Endothelial cell of hepatic sinusoid (primary cell): ENCODE results near the gene PLOD2.

ENCODE experiments used
- in situ Hi-C: cut with HindIII; loops from 2 replicates; pipeline ENCODE4 v1.10.0; 2017; ENCODE audit warnings: low sequenced_read_pairs

Gene PLOD2

GRCh38 chr3:146169891-146170290 lies 8.9 kb upstream of the PLOD2 start:
- in situ Hi-C loops = no loop called here

- in situ Hi-C loops = no loop called here
These were observed 5.8 kb upstream of the PLOD2 start for GRCh38 chr3:146166826-146167225.

GRCh38 chr3:146166415-146166821 lies 5.4 kb upstream of the PLOD2 start:
- in situ Hi-C loops = no loop called here

GRCh38 chr3:146165877-146166276 lies 4.9 kb upstream of the PLOD2 start:
- in situ Hi-C loops = no loop called here

- in situ Hi-C loops = no loop called here
These were observed 4.2 kb upstream of the PLOD2 start for GRCh38 chr3:146164971-146165769.

- in situ Hi-C loops = no loop called here
These were observed 3.5 kb upstream of the PLOD2 start for GRCh38 chr3:146164506-146164905.

GRCh38 chr3:146164071-146164470 lies 3.1 kb upstream of the PLOD2 start:
- in situ Hi-C loops = no loop called here

- in situ Hi-C loops = no loop called here
These were observed 2.6 kb upstream of the PLOD2 start for GRCh38 chr3:146163584-146163983.

GRCh38 chr3:146162561-146162960 lies 1.6 kb upstream of the PLOD2 start:
- in situ Hi-C loops = no loop called here

- in situ Hi-C loops = no loop called here
These were observed 649 bp upstream of the PLOD2 start for GRCh38 chr3:146161663-146162002.

GRCh38 chr3:146160321-146160963 lies 542 bp downstream of the PLOD2 start:
- in situ Hi-C loops = no loop called here

- in situ Hi-C loops = loop anchor here (5.0 kb wide), 1 partner anchor 87 kb away; no protein-coding TSS in a partner anchor
These were observed 1.2 kb downstream of the PLOD2 start for GRCh38 chr3:146159616-146160320.

GRCh38 chr3:146159037-146159436 lies 1.9 kb downstream of the PLOD2 start:
- in situ Hi-C loops = loop anchor here (5.0 kb wide), 1 partner anchor 87 kb away; no protein-coding TSS in a partner anchor

- in situ Hi-C loops = loop anchor here (5.0 kb wide), 1 partner anchor 85 kb away; no protein-coding TSS in a partner anchor
These were observed 3.5 kb downstream of the PLOD2 start for GRCh38 chr3:146157325-146158060.

GRCh38 chr3:146156666-146157314 lies 4.2 kb downstream of the PLOD2 start:
- in situ Hi-C loops = loop anchor here (5.0 kb wide), 1 partner anchor 84 kb away; no protein-coding TSS in a partner anchor

GRCh38 chr3:146156095-146156494 lies 4.9 kb downstream of the PLOD2 start:
- in situ Hi-C loops = loop anchor here (5.0 kb wide), 1 partner anchor 84 kb away; no protein-coding TSS in a partner anchor

- in situ Hi-C loops = loop anchor here (5.0 kb wide), 1 partner anchor 83 kb away; no protein-coding TSS in a partner anchor
These were observed 6.0 kb downstream of the PLOD2 start for GRCh38 chr3:146154995-146155394.

GRCh38 chr3:146154316-146154715 lies 6.7 kb downstream of the PLOD2 start:
- in situ Hi-C loops = no loop called here

- in situ Hi-C loops = no loop called here
These were observed 7.6 kb downstream of the PLOD2 start for GRCh38 chr3:146153429-146153828.

GRCh38 chr3:146152834-146153233 lies 8.2 kb downstream of the PLOD2 start:
- in situ Hi-C loops = no loop called here
